Duodenal mucosa (tissue), 2 donors: ENCODE measurements around the gene UBE2J2.

Source experiments
- H3K27ac ChIP-seq: one replicate; pipeline ENCODE4 v1.7.0; 2013; ENCODE audit warnings: low read depth, low read length
- H3K27me3 ChIP-seq, 2 donors: one replicate each; pipeline ENCODE4 v1.7.0; 2013; ENCODE audit warnings: low read length in 2 of 2, control low read depth in 1 of 2; ENCODE audit not compliant: insufficient read depth in 2 of 2, control insufficient read depth in 1 of 2
- H3K36me3 ChIP-seq, 2 donors: one replicate each; pipeline ENCODE4 v1.7.0; 2013; ENCODE audit warnings: low read length in 2 of 2, control low read depth in 1 of 2; ENCODE audit not compliant: insufficient read depth in 2 of 2, control insufficient read depth in 1 of 2
- H3K4me1 ChIP-seq, 2 donors: one replicate each; pipeline ENCODE4 v1.7.0; 2013; ENCODE audit warnings: low read length in 2 of 2, control low read depth in 1 of 2; ENCODE audit not compliant: insufficient read depth in 2 of 2, control insufficient read depth in 1 of 2
- H3K4me3 ChIP-seq, 2 donors: one replicate each; pipeline ENCODE4 v1.7.0; 2013; ENCODE audit warnings: low read length in 2 of 2, low read depth in 1 of 2
- H3K9ac ChIP-seq, 2 donors: one replicate each; pipeline ENCODE4 v1.7.0; 2013; ENCODE audit warnings: low read length in 2 of 2, low read depth in 1 of 2
- H3K9me3 ChIP-seq, 2 donors: one replicate each; pipeline ENCODE4 v1.7.0; 2013; ENCODE audit warnings: low read length in 2 of 2, control low read depth in 1 of 2; ENCODE audit not compliant: control insufficient read depth in 1 of 2

Gene UBE2J2

DNA sequence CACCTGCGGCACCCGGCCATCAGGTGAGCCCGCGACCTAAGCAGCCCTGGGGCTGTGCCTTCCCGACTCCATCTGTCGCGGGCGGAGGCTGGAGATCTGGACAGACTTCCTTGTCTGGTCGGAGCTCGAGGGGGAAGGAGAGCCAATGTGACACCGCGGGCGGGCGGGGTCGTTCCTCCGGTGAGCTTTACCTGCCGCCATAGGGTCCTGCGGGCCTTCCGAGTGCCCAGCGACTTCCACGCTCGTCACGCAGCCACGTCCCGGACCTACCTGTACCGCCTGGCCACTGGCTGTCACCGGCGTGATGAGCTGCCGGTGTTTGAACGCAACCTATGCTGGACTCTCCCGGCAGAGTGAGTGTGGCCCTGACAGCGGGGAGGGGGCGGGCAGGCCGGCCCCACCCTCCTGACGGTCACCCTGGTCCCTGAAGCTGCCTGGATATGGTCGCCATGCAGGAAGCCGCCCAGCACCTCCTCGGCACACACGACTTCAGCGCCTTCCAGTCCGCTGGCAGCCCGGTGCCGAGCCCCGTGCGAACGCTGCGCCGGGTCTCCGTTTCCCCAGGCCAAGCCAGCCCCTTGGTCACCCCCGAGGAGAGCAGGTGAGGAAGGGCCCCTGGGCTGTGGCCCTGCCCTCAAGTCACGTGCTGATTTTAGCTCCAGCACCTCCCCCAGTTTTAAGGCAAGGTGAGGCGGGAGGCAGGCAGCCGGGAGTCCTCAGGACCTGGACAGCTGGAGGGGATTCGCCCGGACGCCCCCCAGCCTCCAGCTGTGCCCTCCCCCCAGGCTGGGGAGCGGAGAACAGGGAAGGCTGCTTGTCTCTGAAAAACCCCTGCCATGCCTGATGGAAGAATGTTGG, 35.8 kb upstream of the UBE2J2 start:
- H3K36me3 ChIP-seq: peaks cover 8 to 41% of the 10 kb centered on the region in 2 donors
- no peaks in the 10 kb centered on the region for H3K9me3 ChIP-seq
- no peak overlapping the region for H3K27ac ChIP-seq
- H3K27me3 ChIP-seq: no peaks in the 10 kb centered on the region
- H3K4me3 ChIP-seq: peak overlapping the region; percentile 72 to 74
- H3K4me1 ChIP-seq: peaks cover 33 to 35% of the 10 kb centered on the region in 2 donors
- peak overlapping the region; percentile 48 to 54 for H3K9ac ChIP-seq

DNA sequence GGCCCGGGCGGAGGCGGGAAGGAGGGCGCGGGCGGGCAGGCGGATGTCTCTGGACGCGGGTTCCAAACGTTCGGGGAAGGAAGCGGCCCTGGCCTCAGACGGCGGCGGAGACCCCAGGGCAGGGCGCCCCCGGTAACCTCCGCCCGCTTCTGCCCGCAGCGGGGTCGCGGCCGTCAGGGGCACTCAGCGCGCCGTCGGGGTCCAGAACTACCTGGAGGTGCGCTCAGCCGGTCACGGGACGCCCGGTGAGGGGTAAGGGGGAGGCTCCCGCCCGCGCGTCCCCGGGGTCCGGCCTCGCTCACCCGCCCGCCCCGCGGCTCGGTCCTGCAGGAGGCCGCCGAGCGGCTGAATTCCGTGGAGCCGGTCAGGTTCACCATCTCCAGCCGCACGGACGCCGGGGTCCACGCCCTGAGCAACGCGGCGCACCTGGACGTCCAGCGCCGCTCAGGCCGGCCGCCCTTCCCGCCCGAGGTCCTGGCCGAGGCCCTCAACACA, 35.1 kb upstream of the UBE2J2 start:
- H3K9ac ChIP-seq: peak overlapping the region; percentile 48 to 54
- no peaks in the 10 kb centered on the region for H3K27me3 ChIP-seq
- peak overlapping the region; percentile 72 to 74 for H3K4me3 ChIP-seq
- H3K27ac ChIP-seq: peak overlapping the region; percentile 66
- H3K4me1 ChIP-seq: peaks cover 36 to 38% of the 10 kb centered on the region in 2 donors
- no peaks in the 10 kb centered on the region for H3K9me3 ChIP-seq
- H3K36me3 ChIP-seq: peaks cover 4 to 34% of the 10 kb centered on the region in 2 donors

DNA sequence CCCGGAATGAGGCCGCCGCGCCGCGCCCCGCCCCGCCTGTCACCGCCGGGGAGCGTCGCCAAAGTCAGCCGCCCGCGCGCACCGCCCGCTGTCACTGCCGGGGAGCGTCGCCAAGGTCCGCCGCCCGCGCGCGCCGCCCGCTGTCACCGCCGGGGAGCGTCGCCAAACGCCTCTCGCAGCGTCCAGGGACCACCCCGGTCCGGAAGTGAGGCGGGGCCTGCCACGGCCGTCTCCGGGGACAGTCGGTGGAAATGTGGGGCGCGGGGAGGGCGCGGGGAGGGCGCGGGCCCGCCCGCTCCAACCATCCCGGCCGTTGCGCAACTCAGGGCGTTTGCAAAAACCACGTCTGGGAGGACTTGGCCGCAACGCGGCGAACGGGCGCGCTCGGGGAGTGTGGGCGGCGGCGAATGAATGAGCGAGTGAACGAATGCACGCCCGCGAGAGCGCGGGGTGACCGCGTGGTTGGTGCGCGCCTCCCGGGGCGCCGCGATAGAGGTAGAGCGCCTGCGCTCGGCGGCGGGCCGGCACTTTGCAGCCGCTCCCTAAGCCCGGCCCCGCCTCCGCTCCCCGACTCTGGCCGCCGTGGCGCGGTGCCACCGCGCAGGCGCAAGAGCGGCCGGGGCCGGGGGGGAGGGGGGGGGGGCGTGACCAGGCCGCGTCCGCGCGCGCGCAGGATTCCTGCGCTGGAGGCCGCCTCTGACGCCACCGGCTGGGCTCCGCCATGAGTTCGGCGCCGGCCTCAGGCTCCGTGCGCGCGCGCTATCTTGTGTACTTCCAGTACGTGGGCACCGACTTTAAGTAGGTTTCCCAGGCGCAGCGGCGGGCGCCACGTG, 34.5 kb upstream of the UBE2J2 start, which contains the start of the genes ACAP3 and PUSL1:
ACAP3 (minus strand) TSS at position 8 of the 833 bp plus-strand sequence. CDS start 115 bp downstream, outside the sequence.
PUSL1 (plus strand) TSS at position 675 of the 833 bp plus-strand sequence; CDS start at position 722, 47 bp downstream.
- Histone ChIP-seq H3K9ac (peak within 1 kb of the TSS; percentile 65 to 66), H3K36me3 (peaks cover 4 to 27% of the 10 kb centered on the region in 2 donors), H3K4me1 (peaks cover 36 to 38% of the 10 kb centered on the region in 2 donors), H3K9me3 (no peaks in the 10 kb centered on the region), H3K27ac (peak within 1 kb of the TSS; percentile 91), H3K4me3 (peak within 1 kb of the TSS; percentile 72 to 74), H3K27me3 (no peaks in the 10 kb centered on the region)

DNA sequence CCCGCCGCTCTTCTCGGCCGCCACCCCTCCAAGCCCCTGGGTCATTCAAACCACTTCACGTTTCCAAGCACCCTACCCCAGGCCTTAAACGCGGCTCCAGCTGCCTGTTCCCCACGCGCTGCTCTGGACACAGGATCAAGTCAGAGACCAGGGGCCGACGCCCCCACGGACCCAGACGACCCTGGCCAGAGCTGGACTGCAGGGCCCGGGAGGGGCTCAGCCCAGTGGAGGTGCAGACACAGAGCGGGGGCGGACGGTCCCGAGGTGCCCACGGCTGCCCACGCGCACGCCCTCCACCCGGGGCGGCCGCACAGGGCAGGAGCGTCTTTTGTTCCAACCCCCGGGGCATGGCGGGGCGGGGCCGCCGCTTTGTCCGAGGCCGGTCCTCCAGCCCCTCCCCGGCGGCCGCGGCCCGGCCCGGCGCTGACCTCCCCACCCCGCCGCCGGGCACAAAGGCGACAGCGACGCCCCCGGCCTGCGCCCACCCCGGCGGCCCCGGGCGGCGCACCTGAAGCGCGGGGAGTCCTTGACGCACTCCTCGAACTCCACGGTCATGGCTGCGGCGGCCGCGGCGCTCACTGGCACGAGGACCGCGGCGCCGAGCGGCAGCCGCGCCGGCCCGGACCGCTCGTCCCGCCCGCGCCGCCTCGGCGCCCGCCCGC, 33.7 kb upstream of the UBE2J2 start:
- peak overlapping the region; percentile 62 for H3K27ac ChIP-seq

DNA sequence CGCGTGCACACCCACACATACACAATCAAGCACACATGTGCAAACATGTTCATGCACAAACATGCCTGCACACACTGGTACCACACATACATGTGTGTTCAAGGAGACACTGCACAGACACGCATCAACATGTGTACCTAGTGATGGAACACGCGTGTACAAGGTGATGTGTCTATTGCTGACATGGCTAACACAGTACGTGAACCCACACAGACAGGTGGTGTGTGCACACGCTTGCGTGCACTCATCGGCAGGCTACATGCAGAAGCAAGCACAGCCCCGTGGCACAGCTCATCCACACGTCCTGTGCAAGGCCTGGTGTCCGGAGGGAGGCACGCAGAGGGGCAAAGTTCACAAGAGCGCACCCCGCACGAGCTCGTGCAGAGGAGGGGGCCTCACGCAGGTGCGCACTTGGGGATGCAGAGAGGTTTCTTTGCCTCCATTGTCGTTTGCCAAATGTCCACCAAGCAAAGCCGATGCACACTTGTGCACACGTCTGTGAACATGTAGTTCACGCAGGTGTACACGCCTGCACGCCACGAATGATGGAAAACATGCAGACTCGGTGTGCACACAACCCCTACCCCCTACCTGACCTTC, 33.1 kb upstream of the UBE2J2 start:
- H3K27me3 ChIP-seq: no peaks in the 10 kb centered on the region

More for the DNA sequence above, 33.7 kb upstream of the UBE2J2 start:
- H3K9ac ChIP-seq: peak overlapping the region in 1 of 2 donors; percentile 59
- peak overlapping the region; percentile 53 to 62 for H3K4me3 ChIP-seq
- H3K27me3 ChIP-seq: no peaks in the 10 kb centered on the region
- no peaks in the 10 kb centered on the region for H3K9me3 ChIP-seq
- peaks cover 4 to 20% of the 10 kb centered on the region in 2 donors for H3K36me3 ChIP-seq
- H3K4me1 ChIP-seq: peaks cover 36 to 38% of the 10 kb centered on the region in 2 donors

DNA sequence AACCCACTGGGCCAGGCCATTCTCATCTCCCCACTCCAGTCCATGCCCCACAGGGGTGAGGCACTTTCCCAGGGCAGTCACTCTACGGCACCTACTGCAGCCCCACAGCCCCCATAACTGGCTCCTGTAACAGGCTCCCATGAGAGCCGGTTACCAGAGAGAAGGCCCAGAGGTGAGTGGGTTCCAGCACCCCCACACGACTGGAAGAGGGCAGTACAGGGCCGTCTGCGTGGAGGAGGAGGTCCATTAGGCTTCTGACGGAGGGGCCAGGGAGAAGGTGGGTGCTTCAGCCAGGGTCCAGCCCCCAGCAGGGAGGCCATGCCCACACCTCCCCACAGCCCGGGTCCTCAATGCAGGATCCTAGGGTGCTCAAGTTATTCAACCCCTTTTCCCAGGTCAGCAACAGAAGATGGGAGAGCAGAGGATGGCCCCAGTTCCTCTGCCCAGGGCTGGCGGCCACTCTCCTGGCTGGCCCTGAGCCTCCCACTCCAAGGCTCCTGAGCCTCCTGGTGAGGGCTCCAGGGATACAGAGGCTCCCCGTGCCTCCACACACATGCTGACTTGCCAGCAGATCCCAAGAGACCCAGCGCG, 32.5 kb upstream of the UBE2J2 start:
- Histone ChIP-seq H3K9ac (peak overlapping the region; percentile 39 to 68), H3K9me3 (no peaks in the 10 kb centered on the region), H3K27ac (no peak overlapping the region), H3K27me3 (no peaks in the 10 kb centered on the region), H3K4me3 (peak overlapping the region; percentile 53 to 62), H3K4me1 (peaks cover 36 to 38% of the 10 kb centered on the region in 2 donors), H3K36me3 (peaks cover 0 to 9% of the 10 kb centered on the region in 2 donors)

More for the DNA sequence above, 33.1 kb upstream of the UBE2J2 start:
- Histone ChIP-seq H3K9ac (peak overlapping the region in 1 of 2 donors; percentile 59), H3K36me3 (peaks cover 3 to 15% of the 10 kb centered on the region in 2 donors), H3K4me3 (peak overlapping the region; percentile 53 to 62), H3K27ac (no peak overlapping the region), H3K4me1 (peaks cover 36 to 38% of the 10 kb centered on the region in 2 donors), H3K9me3 (no peaks in the 10 kb centered on the region)

DNA sequence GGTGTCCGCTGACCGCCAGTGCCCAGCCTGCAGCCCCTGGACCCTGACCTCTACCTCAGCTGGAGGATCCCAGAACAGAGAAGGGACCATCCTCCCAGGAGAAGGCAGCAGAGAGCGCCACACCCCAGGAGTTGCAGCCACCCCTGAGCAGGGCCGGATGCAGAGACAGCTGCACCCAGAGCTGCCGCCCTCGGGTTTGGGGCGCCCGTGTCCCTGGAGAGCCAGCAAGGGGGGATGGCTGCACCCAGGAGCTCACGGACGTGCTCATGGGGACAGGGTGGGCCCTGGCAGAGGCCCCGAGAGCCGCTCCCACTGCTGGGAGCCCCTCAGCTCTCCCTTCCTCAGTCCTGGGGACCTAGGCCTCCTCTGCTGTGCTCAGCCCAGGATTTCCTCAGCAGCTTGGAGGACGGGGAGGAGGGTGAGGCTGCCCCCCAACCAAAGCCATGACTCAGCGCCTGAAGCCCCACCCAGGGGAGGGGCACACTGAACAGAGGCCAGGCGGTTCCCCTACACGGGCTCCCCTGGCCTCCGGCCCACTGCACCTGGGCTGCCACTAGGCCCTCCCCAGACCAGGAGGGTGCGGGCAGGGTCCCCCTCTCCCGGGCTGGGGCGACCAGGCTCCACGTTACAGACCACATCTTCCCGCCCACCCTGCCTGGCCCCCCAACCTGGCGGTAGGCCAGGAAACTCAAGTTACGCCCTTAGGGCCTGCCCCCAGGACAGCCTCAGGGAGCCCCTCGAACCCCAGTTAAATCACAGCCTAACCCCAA, 31.8 kb upstream of the UBE2J2 start:
- H3K27ac ChIP-seq: peak overlapping the region; percentile 58
- peak overlapping the region; percentile 53 to 64 for H3K4me3 ChIP-seq
- H3K36me3 ChIP-seq: peaks cover 0 to 5% of the 10 kb centered on the region in 2 donors
- H3K27me3 ChIP-seq: no peaks in the 10 kb centered on the region
- peaks cover 36 to 38% of the 10 kb centered on the region in 2 donors for H3K4me1 ChIP-seq
- no peaks in the 10 kb centered on the region for H3K9me3 ChIP-seq
- H3K9ac ChIP-seq: peak overlapping the region; percentile 47 to 68

DNA sequence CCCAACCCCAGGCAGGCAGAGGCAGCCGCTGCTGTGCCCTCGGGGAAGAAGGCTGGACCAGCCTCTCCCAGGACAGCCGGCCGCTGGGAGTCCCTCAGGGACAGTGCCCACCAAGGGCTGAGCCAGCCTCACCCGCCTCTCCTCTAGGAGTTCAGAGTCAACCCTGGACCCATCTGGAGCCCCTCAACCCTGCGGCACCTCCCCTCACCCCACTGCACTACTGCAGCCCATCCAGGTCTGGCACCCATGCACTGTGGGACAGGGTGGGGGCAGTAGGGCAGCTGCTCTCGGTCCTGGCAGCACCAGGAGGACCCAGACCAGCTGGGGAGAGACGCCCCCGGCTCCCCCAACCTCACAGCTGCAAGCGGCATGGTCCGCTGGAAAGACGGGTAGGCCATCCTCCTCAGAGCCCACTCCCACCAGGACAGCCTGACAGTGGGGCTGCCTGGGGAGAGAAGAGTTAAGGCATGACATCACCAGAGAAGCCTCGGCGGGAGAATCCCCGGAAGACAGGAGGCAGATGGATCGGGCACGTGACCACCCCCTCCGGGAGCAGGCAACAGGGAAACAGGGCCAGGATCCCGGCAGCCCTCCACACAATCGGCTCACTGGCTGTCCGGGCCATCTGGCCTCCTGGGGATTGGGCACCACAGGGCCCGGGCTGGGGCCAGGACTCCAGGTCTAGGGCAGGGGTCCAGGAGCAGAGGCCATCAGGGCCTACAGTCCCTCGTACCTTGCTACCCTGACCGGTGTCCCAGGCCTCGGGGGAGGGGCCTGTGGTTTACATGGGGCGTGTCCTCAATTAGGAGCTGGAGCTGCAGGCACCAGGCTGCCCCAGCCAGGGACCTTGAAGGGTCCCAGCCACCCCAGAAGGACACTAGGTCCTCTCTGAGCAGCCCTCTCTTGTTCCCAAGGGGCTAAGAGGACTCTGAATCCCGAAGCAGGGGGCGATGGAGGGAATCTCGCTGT, 31.0 kb upstream of the UBE2J2 start:
- Histone ChIP-seq H3K36me3 (no peaks in the 10 kb centered on the region), H3K4me3 (peak overlapping the region; percentile 53 to 64), H3K27me3 (no peaks in the 10 kb centered on the region), H3K9me3 (no peaks in the 10 kb centered on the region), H3K9ac (peak overlapping the region; percentile 47 to 68), H3K27ac (peak overlapping the region; percentile 58), H3K4me1 (peaks cover 34 to 36% of the 10 kb centered on the region in 2 donors)
